ENCODE measurements around the gene SBF2.

The SBF2 gene

GRCh38 chr11:9758637-9759518, 535.1 kb downstream of the SBF2 start:
- Histone ChIP-seq H3K9me3 (ENCODE audit: control insufficient read depth, insufficient read depth, low read length) (no peaks in the 10 kb centered on the region), H3K27ac (ENCODE audit: low read depth, low read length) (peak overlapping the region; percentile 49), H3K79me2 (ENCODE audit: control insufficient read depth, low read length) (peaks cover 36% of the 10 kb centered on the region), H3K27me3 (ENCODE audit: control insufficient read depth, low read length) (no peaks in the 10 kb centered on the region), H3K4me1 (ENCODE audit: control insufficient read depth, low read length) (peaks cover 59% of the 10 kb centered on the region), H3K4me2 (ENCODE audit: low read length) (peak overlapping the region; percentile 98), H4K20me1 (ENCODE audit: control insufficient read depth, insufficient read depth, low read depth, low read length) (no peaks in the 10 kb centered on the region), H3F3A (ENCODE audit: control insufficient read depth, insufficient read depth) (peaks cover 27% of the 10 kb centered on the region), H3K36me3 (ENCODE audit: control insufficient read depth, low read length) (0 out of 2 replicates have a peak, but pooled peaks cover 3% of the 10 kb centered on the region), H3K9me2 (replicated peaks; ENCODE audit: control insufficient read depth, low read length) (no peaks in the 10 kb centered on the region), H3K4me3 (ENCODE audit: low read length) (peak overlapping the region; percentile 98)
- TF ChIP-seq, protein P1, sequence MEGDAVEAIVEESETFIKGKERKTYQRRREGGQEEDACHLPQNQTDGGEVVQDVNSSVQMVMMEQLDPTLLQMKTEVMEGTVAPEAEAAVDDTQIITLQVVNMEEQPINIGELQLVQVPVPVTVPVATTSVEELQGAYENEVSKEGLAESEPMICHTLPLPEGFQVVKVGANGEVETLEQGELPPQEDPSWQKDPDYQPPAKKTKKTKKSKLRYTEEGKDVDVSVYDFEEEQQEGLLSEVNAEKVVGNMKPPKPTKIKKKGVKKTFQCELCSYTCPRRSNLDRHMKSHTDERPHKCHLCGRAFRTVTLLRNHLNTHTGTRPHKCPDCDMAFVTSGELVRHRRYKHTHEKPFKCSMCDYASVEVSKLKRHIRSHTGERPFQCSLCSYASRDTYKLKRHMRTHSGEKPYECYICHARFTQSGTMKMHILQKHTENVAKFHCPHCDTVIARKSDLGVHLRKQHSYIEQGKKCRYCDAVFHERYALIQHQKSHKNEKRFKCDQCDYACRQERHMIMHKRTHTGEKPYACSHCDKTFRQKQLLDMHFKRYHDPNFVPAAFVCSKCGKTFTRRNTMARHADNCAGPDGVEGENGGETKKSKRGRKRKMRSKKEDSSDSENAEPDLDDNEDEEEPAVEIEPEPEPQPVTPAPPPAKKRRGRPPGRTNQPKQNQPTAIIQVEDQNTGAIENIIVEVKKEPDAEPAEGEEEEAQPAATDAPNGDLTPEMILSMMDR (IDR thresholded peaks at IDR 0.05; ENCODE audit: low read depth, low read length, poor library complexity, severe bottlenecking), result peak; percentile 6
- no peak for TF ChIP-seq EZH2phosphoT487 (IDR thresholded peaks at IDR 0.05; ENCODE audit: borderline replicate concordance, low read length)

DNA sequence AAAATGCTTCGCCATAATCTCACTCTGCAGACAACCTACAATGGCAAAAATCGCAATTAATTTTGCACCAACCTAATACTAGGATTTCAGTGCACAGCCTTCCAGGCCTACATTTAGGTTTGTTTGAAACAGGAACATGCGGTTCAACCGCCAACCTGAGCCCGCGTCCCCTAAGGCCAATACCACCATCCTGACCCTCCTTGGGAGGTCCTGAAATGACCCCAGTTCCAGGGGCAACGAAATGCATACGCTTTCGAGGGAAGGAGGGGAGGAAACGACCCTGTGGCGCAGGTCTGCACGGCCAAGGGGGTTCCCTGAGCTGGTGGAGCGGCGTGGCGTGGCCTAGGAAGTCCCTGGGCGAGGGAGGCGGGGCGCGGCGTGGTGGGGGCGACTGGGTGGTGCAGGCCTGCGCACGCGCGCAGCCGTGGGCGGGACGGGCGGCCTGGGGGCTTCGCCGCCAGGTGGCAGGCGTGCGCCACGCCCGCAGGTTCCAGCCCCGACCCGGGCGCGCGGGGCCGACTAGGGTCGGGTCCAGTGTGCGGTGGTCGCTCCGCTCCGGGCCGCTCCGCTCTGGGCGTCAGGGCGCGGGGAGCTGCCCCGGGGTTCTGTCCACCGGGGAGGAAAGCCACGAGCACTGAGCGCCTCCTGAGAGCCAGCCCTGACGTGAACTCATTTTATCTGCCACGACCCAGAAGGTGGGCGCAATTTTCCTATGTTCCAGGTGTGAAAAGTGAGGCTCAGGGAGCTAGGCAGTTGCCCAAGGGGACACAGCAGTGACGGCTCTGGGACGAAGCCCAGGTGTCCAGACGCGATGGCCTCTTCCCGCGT, 536.0 kb downstream of the SBF2 start:
- Histone ChIP-seq H3K4me1 (ENCODE audit: control insufficient read depth, low read length) (peaks cover 68% of the 10 kb centered on the region), H3K9me3 (ENCODE audit: control insufficient read depth, insufficient read depth, low read length) (no peaks in the 10 kb centered on the region), H3K4me2 (ENCODE audit: low read length) (peak overlapping the region; percentile 98), H3K4me3 (ENCODE audit: low read length) (peak overlapping the region; percentile 98), H3K9me2 (replicated peaks; ENCODE audit: control insufficient read depth, low read length) (no peaks in the 10 kb centered on the region), H3K27ac (ENCODE audit: low read depth, low read length) (peak overlapping the region; percentile 49), H3F3A (ENCODE audit: control insufficient read depth, insufficient read depth) (peaks cover 33% of the 10 kb centered on the region), H3K79me2 (ENCODE audit: control insufficient read depth, low read length) (peaks cover 31% of the 10 kb centered on the region), H3K27me3 (ENCODE audit: control insufficient read depth, low read length) (no peaks in the 10 kb centered on the region), H3K36me3 (ENCODE audit: control insufficient read depth, low read length) (peaks cover 7% of the 10 kb centered on the region; the same call in 1 of the 2 replicates), H4K20me1 (ENCODE audit: control insufficient read depth, insufficient read depth, low read depth, low read length) (no peaks in the 10 kb centered on the region)
- TF ChIP-seq, protein P1 (IDR thresholded peaks at IDR 0.05; ENCODE audit: low read depth, low read length, poor library complexity, severe bottlenecking), result peak; percentile 63
- no peak for TF ChIP-seq EZH2phosphoT487 (IDR thresholded peaks at IDR 0.05; ENCODE audit: borderline replicate concordance, low read length)

GRCh38 chr11:9756878-9757277, 537.1 kb downstream of the SBF2 start:
- TF ChIP-seq, protein P1 (IDR thresholded peaks at IDR 0.05; ENCODE audit: low read depth, low read length, poor library complexity, severe bottlenecking), result no peak
- TF ChIP-seq EZH2phosphoT487 (IDR thresholded peaks at IDR 0.05; ENCODE audit: borderline replicate concordance, low read length), result no peak
- no peaks in the 10 kb centered on the region for H4K20me1 ChIP-seq (ENCODE audit: control insufficient read depth, insufficient read depth, low read depth, low read length)
- H3K36me3 ChIP-seq (ENCODE audit: control insufficient read depth, low read length), result peaks cover 16% of the 10 kb centered on the region
- no peaks in the 10 kb centered on the region for H3K27me3 ChIP-seq (ENCODE audit: control insufficient read depth, low read length)
- no peaks in the 10 kb centered on the region for H3K9me3 ChIP-seq (ENCODE audit: control insufficient read depth, insufficient read depth, low read length)
- H3F3A ChIP-seq (ENCODE audit: control insufficient read depth, insufficient read depth), result peaks cover 44% of the 10 kb centered on the region
- H3K9me2 ChIP-seq (replicated peaks; ENCODE audit: control insufficient read depth, low read length), result no peaks in the 10 kb centered on the region
- peaks cover 26% of the 10 kb centered on the region for H3K79me2 ChIP-seq (ENCODE audit: control insufficient read depth, low read length)
- H3K27ac ChIP-seq (ENCODE audit: low read depth, low read length), result peak overlapping the region; percentile 69
- peaks cover 79% of the 10 kb centered on the region for H3K4me1 ChIP-seq (ENCODE audit: control insufficient read depth, low read length)
- no peak overlapping the region for H3K4me3 ChIP-seq (ENCODE audit: low read length)
- peak overlapping the region; percentile 98 for H3K4me2 ChIP-seq (ENCODE audit: low read length)
